Peyer's patch (tissue), 4 donors: ENCODE data around the gene MAST2. TPM values are rescaled to one million over a fixed set of nuclear protein-coding genes. Genes with fewer than 3 reads are reported as not detected.

Experiments used
- DNase-seq, 3 donors: peaks; one replicate each; pipeline ENCODE4 v3.0.0-alpha.2; 2017 to 2019
- H3K27ac ChIP-seq, 4 donors: fragments of 200-600 bp; sonication (generic); one replicate each; pipeline ENCODE4 v1.5.1; 2016 to 2019
- H3K27me3 ChIP-seq, 2 donors: fragments of 200-600 bp; sonication (generic); one replicate each; pipeline ENCODE4 v1.5.1; 2019
- H3K36me3 ChIP-seq, 3 donors: fragments of 200-600 bp; sonication (generic); one replicate each; pipeline ENCODE4 v1.5.1; 2016 to 2019
- H3K4me1 ChIP-seq, 4 donors: fragments of 200-600 bp; sonication (generic); one replicate each; pipeline ENCODE4 v1.5.1; 2016 to 2019
- H3K4me3 ChIP-seq, 4 donors: fragments of 200-600 bp; sonication (generic); 1 replicate in 3 of 4; 2 replicates in 1 of 4; pipeline ENCODE4 v1.5.1; 2016 to 2019; ENCODE audit warnings: mild to moderate bottlenecking in 1 of 4
- H3K9me3 ChIP-seq, 4 donors: fragments of 200-600 bp; sonication (generic); one replicate each; pipeline ENCODE4 v1.5.1; 2016 to 2019; ENCODE audit warnings: mild to moderate bottlenecking in 1 of 4
- POLR2A ChIP-seq, 2 donors: fragments of 450-650 bp; IDR thresholded peaks; one replicate each; pipeline ENCODE4 v1.5.1; 2017; ENCODE audit warnings: antibody characterized with exemption in 2 of 2, mild to moderate bottlenecking in 2 of 2, moderate library complexity in 2 of 2
- total RNA-seq, 4 donors: library from RNA; depleted of rRNA; stranded (reverse); fragments of >200 nt; gene quantifications; one replicate each; pipeline ENCODE4 v1.1.0, GENCODE V29; 2016
- TF ChIP-seq, protein P1 (sequence below), 6 experiments: fragments of 450-650 bp in 4 of 6; fragments of 200-600 bp in 2 of 6; sonication (generic) in 1 of 6; IDR thresholded peaks; one replicate each; pipeline ENCODE4 v1.5.1; 2017 to 2019; ENCODE audit warnings: antibody characterized with exemption in 6 of 6, mild to moderate bottlenecking in 3 of 6, moderate library complexity in 1 of 6

Gene MAST2
- total RNA-seq, 4 donors from 2014 or later: 75.9 to 249 (median 134) TPM

DNA sequence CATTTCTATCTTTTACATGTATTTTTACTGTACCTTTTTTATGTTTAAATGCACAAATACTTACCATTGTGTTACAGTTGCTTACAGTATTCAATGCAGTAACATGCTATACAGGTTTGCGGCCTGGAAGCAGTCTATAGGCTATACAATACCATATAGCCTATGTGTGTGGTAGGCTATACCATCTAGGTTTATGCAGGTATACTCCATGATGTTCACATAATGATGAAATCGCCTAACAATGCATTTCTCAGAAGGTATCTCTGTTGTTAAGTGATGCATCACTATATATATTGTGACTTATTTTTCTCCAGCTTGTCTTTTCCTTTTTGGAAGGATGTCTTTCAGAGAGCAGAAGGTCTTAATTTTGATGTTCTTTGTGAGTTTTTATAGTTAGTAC is 103.5 kb downstream of the MAST2 start:
- Histone ChIP-seq H3K9me3 (no peaks in the 10 kb centered on the region), H3K36me3 (no peaks in the 10 kb centered on the region), H3K27me3 (no peaks in the 10 kb centered on the region), H3K27ac (no peak overlapping the region), H3K4me3 (no peak overlapping the region), H3K4me1 (peaks cover 0 to 3% (median 0%) of the 10 kb centered on the region in 4 donors)
- no peak for TF ChIP-seq POLR2A (IDR thresholded peaks at IDR 0.05)
- TF ChIP-seq, protein P1, sequence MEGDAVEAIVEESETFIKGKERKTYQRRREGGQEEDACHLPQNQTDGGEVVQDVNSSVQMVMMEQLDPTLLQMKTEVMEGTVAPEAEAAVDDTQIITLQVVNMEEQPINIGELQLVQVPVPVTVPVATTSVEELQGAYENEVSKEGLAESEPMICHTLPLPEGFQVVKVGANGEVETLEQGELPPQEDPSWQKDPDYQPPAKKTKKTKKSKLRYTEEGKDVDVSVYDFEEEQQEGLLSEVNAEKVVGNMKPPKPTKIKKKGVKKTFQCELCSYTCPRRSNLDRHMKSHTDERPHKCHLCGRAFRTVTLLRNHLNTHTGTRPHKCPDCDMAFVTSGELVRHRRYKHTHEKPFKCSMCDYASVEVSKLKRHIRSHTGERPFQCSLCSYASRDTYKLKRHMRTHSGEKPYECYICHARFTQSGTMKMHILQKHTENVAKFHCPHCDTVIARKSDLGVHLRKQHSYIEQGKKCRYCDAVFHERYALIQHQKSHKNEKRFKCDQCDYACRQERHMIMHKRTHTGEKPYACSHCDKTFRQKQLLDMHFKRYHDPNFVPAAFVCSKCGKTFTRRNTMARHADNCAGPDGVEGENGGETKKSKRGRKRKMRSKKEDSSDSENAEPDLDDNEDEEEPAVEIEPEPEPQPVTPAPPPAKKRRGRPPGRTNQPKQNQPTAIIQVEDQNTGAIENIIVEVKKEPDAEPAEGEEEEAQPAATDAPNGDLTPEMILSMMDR (IDR thresholded peaks at IDR 0.05): no peak
- no peak for DNase-seq

- TF ChIP-seq POLR2A (IDR thresholded peaks at IDR 0.05): no peak
- TF ChIP-seq, protein P1 (IDR thresholded peaks at IDR 0.05): no peak
- Histone ChIP-seq H3K9me3 (no peaks in the 10 kb centered on the region), H3K27me3 (no peaks in the 10 kb centered on the region), H3K27ac (no peak overlapping the region), H3K36me3 (no peaks in the 10 kb centered on the region), H3K4me3 (no peak overlapping the region), H3K4me1 (peaks cover 0 to 17% (median 0%) of the 10 kb centered on the region in 4 donors)
- DNase-seq: no peak
Observed at GRCh38 chr1:45908611-45909140, 105.3 kb downstream of the MAST2 start.

- no peaks in the 10 kb centered on the region for H3K36me3 ChIP-seq
- DNase-seq: no peak
- TF ChIP-seq POLR2A (IDR thresholded peaks at IDR 0.05): no peak
- TF ChIP-seq, protein P1 (IDR thresholded peaks at IDR 0.05): no peak
- H3K4me1 ChIP-seq: peaks cover 0 to 17% (median 0%) of the 10 kb centered on the region in 4 donors
- no peaks in the 10 kb centered on the region for H3K9me3 ChIP-seq
- peak overlapping the region in 1 of 4 donors; percentile 85 for H3K27ac ChIP-seq
- H3K4me3 ChIP-seq: no peak overlapping the region
- H3K27me3 ChIP-seq: no peaks in the 10 kb centered on the region
Observed at GRCh38 chr1:45911634-45912033, 108.2 kb downstream of the MAST2 start.

- peaks cover 0 to 17% (median 0%) of the 10 kb centered on the region in 4 donors for H3K4me1 ChIP-seq
- TF ChIP-seq, protein P1 (IDR thresholded peaks at IDR 0.05): peak in 2 of 6 experiments; percentile 18 to 34
- TF ChIP-seq POLR2A (IDR thresholded peaks at IDR 0.05): peak; percentile 27 to 87
- peak in 2 of 3 donors; percentile 62 to 79 for DNase-seq
- H3K9me3 ChIP-seq: no peaks in the 10 kb centered on the region
- H3K27me3 ChIP-seq: no peaks in the 10 kb centered on the region
- H3K27ac ChIP-seq: peak overlapping the region in 3 of 4 donors; percentile 63 to 85 (median 85)
- peak overlapping the region in 2 of 4 donors; percentile 26 to 29 for H3K4me3 ChIP-seq
- no peaks in the 10 kb centered on the region for H3K36me3 ChIP-seq
Observed at GRCh38 chr1:45913183-45913683, 109.8 kb downstream of the MAST2 start.

- no peaks in the 10 kb centered on the region for H3K27me3 ChIP-seq
- TF ChIP-seq, protein P1 (IDR thresholded peaks at IDR 0.05): no peak
- TF ChIP-seq POLR2A (IDR thresholded peaks at IDR 0.05): peak in 1 of 2 donors; percentile 58
- peaks cover 0 to 17% (median 0%) of the 10 kb centered on the region in 4 donors for H3K4me1 ChIP-seq
- no peak for DNase-seq
- no peaks in the 10 kb centered on the region for H3K9me3 ChIP-seq
- no peaks in the 10 kb centered on the region for H3K36me3 ChIP-seq
- peak overlapping the region in 3 of 4 donors; percentile 63 to 85 (median 85) for H3K27ac ChIP-seq
- peak overlapping the region in 2 of 4 donors; percentile 26 to 29 for H3K4me3 ChIP-seq
Observed at GRCh38 chr1:45913731-45914501, 110.5 kb downstream of the MAST2 start.
